ENCODE measurements around the gene ZNF8.

- TF ChIP-seq CTCF (IDR thresholded peaks at IDR 0.05; ENCODE audit: insufficient read depth, low read length, poor library complexity, severe bottlenecking): no peak
- no peak for TF ChIP-seq EZH2phosphoT487 (conservative IDR thresholded peaks at IDR 0.05; ENCODE audit: low read length)
Measured at GRCh38 chr19:58345558-58345957, 66.8 kb downstream of the ZNF8 start.
